Neural crest cell (in vitro differentiated cells): ENCODE measurements around the gene PKDREJ. TPM values are rescaled to one million over a fixed set of nuclear protein-coding genes. Genes with fewer than 3 reads are reported as not detected.

Source experiments
- DNase-seq: peaks from one replicate; pipeline ENCODE4 v3.0.0; 2021; ENCODE audit warnings: low read depth, mixed read lengths, low spot score
- H3K27ac Mint-ChIP-seq: one replicate; pipeline ENCODE4 v1.8.0; 2021; ENCODE audit warnings: mild to moderate bottlenecking, mixed read lengths; ENCODE audit not compliant: unreplicated experiment
- H3K27me3 Mint-ChIP-seq: 2 replicates; pipeline ENCODE4 v1.8.0; 2021; ENCODE audit warnings: low read depth, mild to moderate bottlenecking, mixed read lengths
- H3K36me3 Mint-ChIP-seq: 2 replicates; pipeline ENCODE4 v1.8.0; 2021; ENCODE audit warnings: low read depth, mild to moderate bottlenecking, mixed read lengths
- H3K4me1 Mint-ChIP-seq: 2 replicates; pipeline ENCODE4 v1.8.0; 2021; ENCODE audit warnings: mixed read lengths
- H3K4me3 Mint-ChIP-seq: one replicate; pipeline ENCODE4 v1.8.0; 2021; ENCODE audit warnings: mild to moderate bottlenecking, mixed read lengths
- H3K9me3 Mint-ChIP-seq: 2 replicates; pipeline ENCODE4 v1.8.0; 2021; ENCODE audit warnings: mixed read lengths
- total RNA-seq: library from RNA; stranded (reverse); gene quantifications from 2 replicates; pipeline ENCODE4 v1.2.1, GENCODE V29; 2021
- TF ChIP-seq, protein P1 (sequence below): fragments of 200-600 bp; sonication (generic); conservative IDR thresholded peaks from 2 replicates; pipeline ENCODE4 v1.5.0; 2021; ENCODE audit warnings: antibody characterized with exemption, mild to moderate bottlenecking

Gene PKDREJ
- total RNA-seq, 1 donor from 2014 or later = 0.02 TPM

DNA sequence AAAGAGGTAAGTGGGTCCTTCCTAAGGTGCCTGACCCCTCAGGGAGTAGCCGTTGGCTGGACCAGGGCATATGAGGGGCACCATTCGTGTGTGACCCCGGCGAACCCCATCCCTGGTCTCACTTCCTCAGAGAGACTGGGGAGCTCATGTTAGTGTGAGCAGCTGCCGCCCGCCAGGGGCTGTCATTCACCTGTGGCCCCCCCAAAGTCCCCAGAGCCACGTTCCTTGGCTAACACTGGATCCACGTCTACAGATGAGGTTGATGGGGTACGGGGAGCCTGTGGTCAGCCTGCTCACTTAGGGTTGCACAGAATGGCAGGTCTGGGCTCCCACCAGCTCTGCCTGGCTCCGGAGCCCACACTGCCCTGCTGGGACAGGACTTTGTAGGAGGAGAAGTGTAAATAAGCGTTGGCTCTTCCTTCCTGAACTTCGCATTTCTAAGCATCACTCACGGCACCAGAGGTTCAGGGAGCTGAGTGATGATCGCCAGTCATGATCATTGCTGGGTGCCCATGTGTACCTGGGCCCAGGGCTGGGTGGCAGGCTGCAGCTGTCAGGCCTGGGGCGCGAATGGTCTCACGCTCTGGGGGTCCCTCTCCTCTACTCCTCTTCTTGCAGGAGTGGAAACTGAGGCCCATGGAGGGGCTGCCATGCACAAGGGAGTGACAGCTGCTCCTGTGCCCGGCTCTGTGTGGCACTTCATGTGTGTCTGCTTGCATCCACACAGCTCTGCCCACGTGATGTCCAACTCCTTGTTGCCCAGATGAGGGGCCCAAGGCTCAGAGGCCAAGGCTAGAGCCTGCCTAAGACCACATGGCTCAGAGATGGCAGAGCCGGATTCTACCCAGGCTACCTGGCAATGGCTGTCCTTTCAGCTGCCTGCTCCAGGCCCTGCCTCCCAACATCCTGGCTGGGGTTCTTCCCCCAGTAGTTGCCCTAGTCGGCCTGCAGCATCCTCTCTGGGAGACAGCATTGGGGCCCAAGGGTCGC is 15.8 kb upstream of the PKDREJ start:
- no peak overlapping the region for H3K4me3 Mint-ChIP-seq
- peaks cover 19% of the 10 kb centered on the region for H3K36me3 Mint-ChIP-seq
- no peaks in the 10 kb centered on the region for H3K27me3 Mint-ChIP-seq
- H3K27ac Mint-ChIP-seq = no peak overlapping the region
- TF ChIP-seq, protein P1, sequence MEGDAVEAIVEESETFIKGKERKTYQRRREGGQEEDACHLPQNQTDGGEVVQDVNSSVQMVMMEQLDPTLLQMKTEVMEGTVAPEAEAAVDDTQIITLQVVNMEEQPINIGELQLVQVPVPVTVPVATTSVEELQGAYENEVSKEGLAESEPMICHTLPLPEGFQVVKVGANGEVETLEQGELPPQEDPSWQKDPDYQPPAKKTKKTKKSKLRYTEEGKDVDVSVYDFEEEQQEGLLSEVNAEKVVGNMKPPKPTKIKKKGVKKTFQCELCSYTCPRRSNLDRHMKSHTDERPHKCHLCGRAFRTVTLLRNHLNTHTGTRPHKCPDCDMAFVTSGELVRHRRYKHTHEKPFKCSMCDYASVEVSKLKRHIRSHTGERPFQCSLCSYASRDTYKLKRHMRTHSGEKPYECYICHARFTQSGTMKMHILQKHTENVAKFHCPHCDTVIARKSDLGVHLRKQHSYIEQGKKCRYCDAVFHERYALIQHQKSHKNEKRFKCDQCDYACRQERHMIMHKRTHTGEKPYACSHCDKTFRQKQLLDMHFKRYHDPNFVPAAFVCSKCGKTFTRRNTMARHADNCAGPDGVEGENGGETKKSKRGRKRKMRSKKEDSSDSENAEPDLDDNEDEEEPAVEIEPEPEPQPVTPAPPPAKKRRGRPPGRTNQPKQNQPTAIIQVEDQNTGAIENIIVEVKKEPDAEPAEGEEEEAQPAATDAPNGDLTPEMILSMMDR = no peak
- H3K4me1 Mint-ChIP-seq = no peaks in the 10 kb centered on the region
- no peaks in the 10 kb centered on the region for H3K9me3 Mint-ChIP-seq
- no peak for DNase-seq

DNA sequence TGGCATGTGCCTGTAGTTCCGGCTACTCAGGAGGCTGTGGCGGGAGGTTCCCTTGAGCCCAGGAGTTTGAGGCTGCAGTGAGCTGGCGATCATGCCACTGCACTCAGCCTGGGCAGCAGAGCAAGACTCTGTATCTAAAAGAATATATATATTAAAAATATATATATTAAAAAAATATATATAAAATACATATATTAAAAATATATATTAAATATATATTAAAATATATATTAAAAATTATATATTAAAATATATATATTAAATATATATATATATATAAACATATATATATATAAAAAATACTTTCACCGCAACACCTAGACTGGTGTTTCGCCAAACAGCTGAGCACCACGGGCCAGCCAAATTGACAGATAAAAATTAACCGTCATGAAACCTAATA is 13.4 kb upstream of the PKDREJ start:
- Mint-ChIP-seq H3K9me3 (no peaks in the 10 kb centered on the region), H3K4me3 (no peak overlapping the region), H3K36me3 (peaks cover 15% of the 10 kb centered on the region), H3K27me3 (no peaks in the 10 kb centered on the region), H3K4me1 (no peaks in the 10 kb centered on the region), H3K27ac (no peak overlapping the region)
- no peak for DNase-seq
- TF ChIP-seq, protein P1 = no peak

DNA sequence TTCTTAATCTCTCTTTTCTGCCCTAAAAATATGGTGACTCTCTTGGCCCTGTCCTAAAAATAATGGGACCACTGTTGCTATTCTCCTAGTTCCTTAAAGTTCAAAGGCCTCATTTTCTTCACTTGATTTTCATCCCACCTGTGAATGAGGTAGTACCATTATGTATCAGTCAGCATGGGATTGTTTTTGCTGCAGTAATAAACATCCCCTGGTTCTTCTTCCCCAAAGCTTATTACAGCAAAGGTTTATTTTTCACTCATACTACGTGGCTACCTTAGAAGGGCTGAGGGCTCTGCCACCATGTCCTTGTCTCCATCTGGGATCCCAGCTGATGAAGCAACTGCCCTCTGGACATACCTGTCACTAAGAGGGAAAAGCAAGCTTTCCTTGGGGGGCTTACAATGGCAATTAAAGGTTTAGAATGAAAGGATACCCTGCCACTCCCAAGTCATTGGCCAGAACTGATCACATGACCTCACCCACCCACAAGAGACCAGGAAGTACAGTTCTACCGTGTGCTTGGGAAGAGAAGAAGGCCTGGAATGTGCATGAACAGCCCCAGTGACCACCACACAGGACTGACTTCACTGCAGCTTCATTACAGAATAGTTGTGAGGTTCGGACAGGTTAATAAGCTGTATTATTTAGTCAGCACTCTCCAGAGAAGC is 12.4 kb upstream of the PKDREJ start:
- Mint-ChIP-seq H3K4me1 (no peaks in the 10 kb centered on the region), H3K27me3 (no peaks in the 10 kb centered on the region), H3K36me3 (peaks cover 13% of the 10 kb centered on the region), H3K27ac (no peak overlapping the region), H3K9me3 (no peaks in the 10 kb centered on the region), H3K4me3 (no peak overlapping the region)
- no peak for DNase-seq
- TF ChIP-seq, protein P1 = no peak

DNA sequence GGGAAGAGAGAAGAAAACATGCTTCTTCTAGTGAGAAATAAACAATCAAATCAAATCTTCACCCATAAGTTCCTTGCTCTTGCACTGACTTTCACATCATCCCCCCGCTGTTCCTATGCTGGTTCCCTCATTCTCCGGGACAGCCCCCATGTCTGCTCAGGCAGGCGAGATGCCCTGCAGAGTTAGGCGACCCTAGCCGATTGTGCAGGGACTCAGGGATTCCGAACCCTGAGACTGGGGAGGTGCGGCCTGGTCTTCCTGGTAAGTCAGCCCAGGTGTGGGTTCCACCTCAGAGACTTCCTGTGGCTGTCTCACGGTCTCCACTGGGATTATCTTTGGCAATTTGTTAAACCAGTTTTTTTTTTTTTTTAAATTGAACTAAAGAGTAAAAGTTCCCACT is 11.2 kb upstream of the PKDREJ start:
- H3K4me3 Mint-ChIP-seq = no peak overlapping the region
- H3K36me3 Mint-ChIP-seq = peaks cover 13% of the 10 kb centered on the region
- TF ChIP-seq, protein P1 = no peak

DNA sequence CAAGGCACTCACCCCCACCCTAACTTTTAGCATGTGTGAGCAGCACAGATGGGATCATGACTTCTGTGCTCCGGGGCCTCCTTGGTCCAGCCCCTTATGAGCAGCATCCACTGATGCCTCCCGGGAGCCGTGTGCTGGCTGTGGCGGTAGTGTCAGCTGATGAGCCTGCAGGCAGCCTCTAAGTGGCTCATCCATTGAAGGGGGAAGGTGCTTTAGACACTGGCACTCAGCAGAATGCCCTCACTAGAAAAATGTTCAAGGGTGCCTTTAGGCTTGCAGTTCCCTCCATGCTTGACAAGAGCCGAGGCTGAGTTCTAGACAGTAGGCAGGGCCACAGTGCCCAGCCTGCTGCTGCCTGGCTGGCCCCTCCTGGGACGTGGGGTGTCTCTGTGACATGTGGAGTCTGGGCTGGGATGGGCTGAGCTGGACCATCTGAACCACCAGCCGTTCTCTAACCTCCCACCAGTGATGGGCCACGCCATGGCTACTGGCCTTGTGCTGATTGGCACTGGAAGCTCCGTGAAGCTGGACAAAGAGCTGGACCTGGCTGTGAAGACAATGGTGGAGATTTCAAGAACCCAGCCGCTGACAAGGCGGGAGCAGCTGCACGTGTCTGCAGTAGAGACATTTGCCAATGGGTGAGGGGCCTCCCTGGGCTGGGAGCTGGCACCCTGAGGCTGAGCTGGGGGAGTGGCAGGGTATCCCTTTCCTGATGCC is 10.4 kb upstream of the PKDREJ start:
- DNase-seq = no peak
- Mint-ChIP-seq H3K4me3 (no peak overlapping the region), H3K27ac (no peak overlapping the region), H3K36me3 (peaks cover 13% of the 10 kb centered on the region), H3K4me1 (peaks cover 9% of the 10 kb centered on the region), H3K9me3 (no peaks in the 10 kb centered on the region), H3K27me3 (no peaks in the 10 kb centered on the region)
- TF ChIP-seq, protein P1 = no peak

More for the DNA sequence above, 11.2 kb upstream of the PKDREJ start:
- Mint-ChIP-seq H3K4me1 (peaks cover 5% of the 10 kb centered on the region), H3K9me3 (no peaks in the 10 kb centered on the region), H3K27me3 (no peaks in the 10 kb centered on the region), H3K27ac (no peak overlapping the region)
- DNase-seq = no peak
